ENCODE data around the gene CCDC192. TPM values are rescaled to one million over a fixed set of nuclear protein-coding genes. Genes with fewer than 3 reads are reported as not detected.
"Not testable (repeated sequence)": the region's sequence is repeated elsewhere in the genome, so short reads cannot be mapped to it uniquely, and the experiment has no call there.

Gene CCDC192
- not detected for total RNA-seq

GRCh38 chr5:127702926-127703561, at the start of gene CCDC192:
Gene CCDC192 (plus strand): TSS chr5:127703391. CDS start chr5:127703446, 55 bp downstream.
- DNase-seq (peak; percentile 45), ATAC-seq (peak; percentile 39)
- Mint-ChIP-seq H3K4me1 (peaks cover 12% of the 10 kb centered on the region), H3K36me3 (no peaks in the 10 kb centered on the region), H3K9me3 (ENCODE audit: low read depth) (no peaks in the 10 kb centered on the region), H3K27me3 (peaks cover 30% of the 10 kb centered on the region), H3K27ac (no peak within 1 kb of the TSS), H3K4me3 (no peak within 1 kb of the TSS)
- CTCF ChIA-PET, result no interaction called here

- CTCF ChIA-PET, result no interaction called here
- no peak overlapping the region for H3K4me3 Mint-ChIP-seq
- no peak for ATAC-seq
- DNase-seq, result no peak
- H3K4me1 Mint-ChIP-seq, result no peaks in the 10 kb centered on the region
- H3K27ac Mint-ChIP-seq, result no peak overlapping the region
- peaks cover 24% of the 10 kb centered on the region for H3K27me3 Mint-ChIP-seq
- no peaks in the 10 kb centered on the region for H3K36me3 Mint-ChIP-seq
- H3K9me3 Mint-ChIP-seq (ENCODE audit: low read depth), result no peaks in the 10 kb centered on the region
Measured at GRCh38 chr5:127656825-127657224, 46.4 kb upstream of the CCDC192 start.

GRCh38 chr5:127660047-127660733, 43.0 kb upstream of the CCDC192 start:
- ATAC-seq (no peak), DNase-seq (no peak)
- Mint-ChIP-seq H3K4me1 (no peaks in the 10 kb centered on the region), H3K36me3 (no peaks in the 10 kb centered on the region), H3K4me3 (no peak overlapping the region), H3K9me3 (ENCODE audit: low read depth) (no peaks in the 10 kb centered on the region), H3K27me3 (peaks cover 21% of the 10 kb centered on the region), H3K27ac (no peak overlapping the region)
- CTCF ChIA-PET, result no interaction called here

- no peak for DNase-seq
- H3K9me3 Mint-ChIP-seq (ENCODE audit: low read depth), result no peaks in the 10 kb centered on the region
- H3K36me3 Mint-ChIP-seq, result no peaks in the 10 kb centered on the region
- ATAC-seq, result no peak
- no peak overlapping the region for H3K27ac Mint-ChIP-seq
- H3K4me3 Mint-ChIP-seq, result no peak overlapping the region
- CTCF ChIA-PET, result no interaction called here
- no peaks in the 10 kb centered on the region for H3K4me1 Mint-ChIP-seq
- peaks cover 9% of the 10 kb centered on the region for H3K27me3 Mint-ChIP-seq
Measured at GRCh38 chr5:127664093-127664492, 39.1 kb upstream of the CCDC192 start.

- CTCF ChIA-PET, result no interaction called here
- ATAC-seq (no peak), DNase-seq (no peak)
Measured at GRCh38 chr5:127665641-127666040, 37.5 kb upstream of the CCDC192 start.

GRCh38 chr5:127666043-127666716, 37.0 kb upstream of the CCDC192 start:
- Mint-ChIP-seq H3K36me3 (no peaks in the 10 kb centered on the region), H3K4me3 (no peak overlapping the region)
- CTCF ChIA-PET, result no interaction called here

More at GRCh38 chr5:127665641-127666040, 37.5 kb upstream of the CCDC192 start:
- Mint-ChIP-seq H3K4me3 (no peak overlapping the region), H3K27ac (no peak overlapping the region), H3K27me3 (peaks cover 4% of the 10 kb centered on the region), H3K36me3 (no peaks in the 10 kb centered on the region), H3K9me3 (ENCODE audit: low read depth) (no peaks in the 10 kb centered on the region), H3K4me1 (no peaks in the 10 kb centered on the region)

GRCh38 chr5:127667926-127668325, 35.3 kb upstream of the CCDC192 start:
- no peak overlapping the region for H3K27ac Mint-ChIP-seq
- CTCF ChIA-PET, result no interaction called here
- H3K36me3 Mint-ChIP-seq, result no peaks in the 10 kb centered on the region
- no peak overlapping the region for H3K4me3 Mint-ChIP-seq
- no peaks in the 10 kb centered on the region for H3K27me3 Mint-ChIP-seq
- H3K9me3 Mint-ChIP-seq (ENCODE audit: low read depth), result no peaks in the 10 kb centered on the region
- H3K4me1 Mint-ChIP-seq, result no peaks in the 10 kb centered on the region
- no peak for DNase-seq
- ATAC-seq, result no peak

More at GRCh38 chr5:127666043-127666716, 37.0 kb upstream of the CCDC192 start:
- Mint-ChIP-seq H3K4me1 (no peaks in the 10 kb centered on the region), H3K27ac (no peak overlapping the region), H3K9me3 (ENCODE audit: low read depth) (no peaks in the 10 kb centered on the region), H3K27me3 (peaks cover 3% of the 10 kb centered on the region)
- DNase-seq (no peak), ATAC-seq (no peak)

- no peak overlapping the region for H3K27ac Mint-ChIP-seq
- no peaks in the 10 kb centered on the region for H3K27me3 Mint-ChIP-seq
- CTCF ChIA-PET, result no interaction called here
- DNase-seq (no peak), ATAC-seq (no peak)
- H3K36me3 Mint-ChIP-seq, result no peaks in the 10 kb centered on the region
- H3K4me3 Mint-ChIP-seq, result no peak overlapping the region
- no peaks in the 10 kb centered on the region for H3K9me3 Mint-ChIP-seq (ENCODE audit: low read depth)
- no peaks in the 10 kb centered on the region for H3K4me1 Mint-ChIP-seq
Measured at GRCh38 chr5:127671218-127671617, 32.0 kb upstream of the CCDC192 start.

GRCh38 chr5:127673117-127673800, 29.9 kb upstream of the CCDC192 start:
- no peaks in the 10 kb centered on the region for H3K4me1 Mint-ChIP-seq
- no peak overlapping the region for H3K4me3 Mint-ChIP-seq
- H3K27ac Mint-ChIP-seq, result no peak overlapping the region
- H3K9me3 Mint-ChIP-seq (ENCODE audit: low read depth), result no peaks in the 10 kb centered on the region
- no peak for ATAC-seq
- H3K27me3 Mint-ChIP-seq, result no peaks in the 10 kb centered on the region
- CTCF ChIA-PET, result no interaction called here
- DNase-seq, result no peak
- H3K36me3 Mint-ChIP-seq, result no peaks in the 10 kb centered on the region

GRCh38 chr5:127676951-127677350, 26.2 kb upstream of the CCDC192 start:
- H3K4me1 Mint-ChIP-seq; H3K36me3 Mint-ChIP-seq; CTCF ChIA-PET; H3K27ac Mint-ChIP-seq; H3K9me3 Mint-ChIP-seq (ENCODE audit: low read depth); H3K27me3 Mint-ChIP-seq; ATAC-seq; H3K4me3 Mint-ChIP-seq; DNase-seq: not testable (repeated sequence)

GRCh38 chr5:127679691-127680330, 23.4 kb upstream of the CCDC192 start:
- H3K4me3 Mint-ChIP-seq; ATAC-seq; CTCF ChIA-PET; H3K4me1 Mint-ChIP-seq; H3K27me3 Mint-ChIP-seq; DNase-seq; H3K9me3 Mint-ChIP-seq (ENCODE audit: low read depth); H3K36me3 Mint-ChIP-seq; H3K27ac Mint-ChIP-seq: not testable (repeated sequence)

GRCh38 chr5:127680595-127680994, 22.6 kb upstream of the CCDC192 start:
- CTCF ChIA-PET, result no interaction called here
- no peak overlapping the region for H3K4me3 Mint-ChIP-seq

GRCh38 chr5:127683008-127683407, 20.2 kb upstream of the CCDC192 start:
- Mint-ChIP-seq H3K4me1 (no peaks in the 10 kb centered on the region), H3K4me3 (no peak overlapping the region), H3K27ac (no peak overlapping the region), H3K9me3 (ENCODE audit: low read depth) (no peaks in the 10 kb centered on the region), H3K27me3 (no peaks in the 10 kb centered on the region), H3K36me3 (no peaks in the 10 kb centered on the region)
- ATAC-seq (no peak), DNase-seq (no peak)
- CTCF ChIA-PET, result no interaction called here

More at GRCh38 chr5:127680595-127680994, 22.6 kb upstream of the CCDC192 start:
- ATAC-seq, result no peak
- H3K4me1 Mint-ChIP-seq, result no peaks in the 10 kb centered on the region
- no peaks in the 10 kb centered on the region for H3K27me3 Mint-ChIP-seq
- no peak overlapping the region for H3K27ac Mint-ChIP-seq
- no peak for DNase-seq
- no peaks in the 10 kb centered on the region for H3K9me3 Mint-ChIP-seq (ENCODE audit: low read depth)
- no peaks in the 10 kb centered on the region for H3K36me3 Mint-ChIP-seq

All from activated CD8-positive, alpha-beta memory T cell treated with anti-CD3 and anti-CD28 coated beads, Interleukin-2, amount 10 ng/mL, durations not matched to agents 7 days and 5 days (primary cell).